Endothelial cell of umbilical vein (primary cell): ENCODE measurements around the gene RFC3.

Experiments used
- CTCF ChIP-seq, 2 donors: IDR thresholded peaks; 1 replicate in 1 of 2; 2 replicates in 1 of 2; pipeline ENCODE4 v1.5.1; 2011; ENCODE audit warnings: low read length in 2 of 2, mild to moderate bottlenecking in 2 of 2, moderate library complexity in 2 of 2, control low read depth in 1 of 2, inconsistent platforms in 1 of 2, low read depth in 1 of 2; ENCODE audit not compliant: insufficient read depth in 1 of 2; ENCODE audit errors: extremely low read depth in 1 of 2
- EZH2 ChIP-seq: IDR thresholded peaks from 2 replicates; pipeline ENCODE4 v1.6.1; 2012; ENCODE audit warnings: borderline replicate concordance, low read depth, mild to moderate bottlenecking, moderate library complexity, low read length, inconsistent platforms; ENCODE audit not compliant: severe bottlenecking
- FOS ChIP-seq: IDR thresholded peaks from 2 replicates; pipeline ENCODE4 v1.6.1; 2011; ENCODE audit warnings: mild to moderate bottlenecking, low read length, moderate library complexity, borderline replicate concordance; ENCODE audit not compliant: insufficient read depth
- GATA2 ChIP-seq: IDR thresholded peaks from 2 replicates; pipeline ENCODE4 v1.7.0; 2011; ENCODE audit warnings: low read depth, mild to moderate bottlenecking, moderate library complexity, mixed read lengths, low read length; ENCODE audit not compliant: insufficient read length, insufficient read depth
- JUN ChIP-seq: IDR thresholded peaks from 2 replicates; pipeline ENCODE4 v1.6.1; 2011; ENCODE audit warnings: borderline replicate concordance, low read depth; ENCODE audit not compliant: insufficient read length, insufficient read depth
- MAX ChIP-seq: IDR thresholded peaks from 2 replicates; pipeline ENCODE4 v1.6.1; 2011; ENCODE audit not compliant: insufficient read depth, insufficient read length
- MYC ChIP-seq: IDR thresholded peaks from one replicate; pipeline ENCODE4 v1.6.1; 2011; ENCODE audit warnings: mild to moderate bottlenecking, low read depth, low read length
- POLR2A ChIP-seq: IDR thresholded peaks from 2 replicates; pipeline ENCODE4 v1.6.1; 2012; ENCODE audit warnings: low read depth, mild to moderate bottlenecking, control low read depth, low read length
- POLR2AphosphoS5 ChIP-seq: IDR thresholded peaks from 2 replicates; pipeline ENCODE4 v1.6.1; 2012; ENCODE audit warnings: low read depth, mild to moderate bottlenecking, control low read depth, low read length, moderate library complexity; ENCODE audit not compliant: insufficient read depth

DNA sequence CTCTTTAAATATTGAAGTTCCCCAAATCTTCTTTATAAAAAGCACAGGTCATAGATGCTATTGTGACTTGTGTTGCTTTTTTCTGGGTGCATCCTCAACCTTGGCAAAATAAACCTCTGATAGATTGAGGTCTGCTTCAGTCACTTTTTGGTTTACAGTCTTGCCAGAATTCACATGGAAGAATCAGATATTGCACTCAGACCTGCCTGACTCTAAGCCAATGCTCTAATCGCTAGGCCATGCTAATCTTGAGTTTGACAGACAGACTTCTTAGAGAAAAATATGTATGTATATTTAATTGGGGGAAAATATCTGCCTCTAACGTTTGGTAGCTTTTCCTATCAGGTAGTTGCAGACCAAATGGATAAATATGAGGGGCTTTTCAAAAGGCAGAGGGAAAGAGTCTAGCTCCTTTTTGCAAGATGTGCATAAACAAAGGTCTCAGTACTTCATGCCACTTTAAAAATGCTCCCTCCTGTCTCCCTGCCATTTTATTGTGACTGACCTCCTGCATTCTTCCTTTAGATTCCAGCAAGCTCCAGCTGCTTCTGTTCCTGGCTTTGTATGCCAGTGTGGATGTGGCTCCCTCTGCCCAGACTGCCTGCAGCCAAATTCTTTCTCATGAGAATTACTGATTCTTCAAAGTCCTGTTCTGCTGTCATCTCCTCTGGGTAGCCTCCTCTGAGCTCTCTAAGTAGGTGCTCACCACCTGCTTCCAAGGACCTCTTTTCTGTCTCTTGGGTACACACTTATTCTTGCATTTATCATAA lies 42.4 kb upstream of the RFC3 start:
- no peak for TF ChIP-seq POLR2A
- TF ChIP-seq POLR2AphosphoS5: no peak
- TF ChIP-seq CTCF (IDR thresholded peaks at IDR 0.05; ENCODE audit: extremely low read depth in 1 of 2, insufficient read depth in 1 of 2, low read depth in 1 of 2, low read length in 2 of 2): no peak
- no peak for TF ChIP-seq MAX
- TF ChIP-seq EZH2: no peak
- no peak for TF ChIP-seq MYC
- TF ChIP-seq FOS: no peak
- TF ChIP-seq JUN: no peak
- no peak for TF ChIP-seq GATA2
